IMR-90 (cell line): ENCODE data around the gene TOM1. TPM values are rescaled to one million over a fixed set of nuclear protein-coding genes. Genes with fewer than 3 reads are reported as not detected.

Source experiments
- ATAC-seq: fragments of 200-7000 bp; cut with Tn5 transposase; 2 replicates; pipeline ENCODE4 v1.9.1; 2020; ENCODE audit warnings: low read depth, mild to moderate bottlenecking, moderate library complexity
- BruUV-seq: library from RNA; stranded (reverse); fragments of 400-500 nt; replicated peaks from 2 replicates; lab custom pipeline; 2021; lab: Mats Ljungman, UMichigan
- CTCF ChIA-PET: fragments of 300-600 bp; formaldehyde crosslinking; extraction: SDS; loops from one replicate; lab custom pipeline; 2021; ENCODE audit warnings: antibody characterized with exemption; lab: Yijun Ruan, JAX
- POLR2A ChIA-PET: fragments of 300-600 bp; sonication (Branson Sonifier 250); formaldehyde crosslinking; loops from one replicate; lab custom pipeline; 2022; ENCODE audit warnings: antibody characterized with exemption; ENCODE audit not compliant: unreplicated experiment; lab: Charles Lee
- DNase-seq: peaks from one replicate; pipeline ENCODE4 v3.0.0; 2013
- H2AFZ ChIP-seq: replicated peaks from 2 replicates; pipeline ENCODE3; 2013; ENCODE audit warnings: low read length, mild to moderate bottlenecking; ENCODE audit not compliant: poor library complexity
- H2AK5ac ChIP-seq: 2 replicates; pipeline ENCODE4 v1.6.1; 2013; ENCODE audit warnings: low read depth, low read length, inconsistent platforms
- H2AK9ac ChIP-seq: replicated peaks from 2 replicates; pipeline ENCODE3; 2013; ENCODE audit warnings: mild to moderate bottlenecking, low read depth, low read length, moderate library complexity; ENCODE audit not compliant: poor library complexity
- H2BK120ac ChIP-seq: 2 replicates; pipeline ENCODE4 v1.6.1; 2013; ENCODE audit warnings: low read depth, low read length, inconsistent platforms
- H2BK15ac ChIP-seq: 3 replicates; pipeline ENCODE4 v1.6.1; 2013; ENCODE audit warnings: low read depth, low read length, inconsistent platforms
- H2BK20ac ChIP-seq: 2 replicates; pipeline ENCODE4 v1.6.1; 2013; ENCODE audit warnings: low read depth, mild to moderate bottlenecking, inconsistent platforms, low read length, moderate library complexity
- H2BK5ac ChIP-seq: 2 replicates; pipeline ENCODE4 v1.6.1; 2013; ENCODE audit warnings: mild to moderate bottlenecking, low read depth, low read length, inconsistent platforms; ENCODE audit not compliant: poor library complexity, severe bottlenecking
- H3K14ac ChIP-seq: replicated peaks from 2 replicates; pipeline ENCODE4 v1.6.1; 2013; ENCODE audit warnings: low read depth, low read length, inconsistent platforms
- H3K18ac ChIP-seq: 2 replicates; pipeline ENCODE4 v1.6.1; 2013; ENCODE audit warnings: low read depth, low read length, control low read depth
- H3K23ac ChIP-seq: 2 replicates; pipeline ENCODE4 v1.6.1; 2013; ENCODE audit warnings: low read depth, low read length, inconsistent platforms
- H3K27ac ChIP-seq: 2 replicates; pipeline ENCODE4 v1.5.1; 2013; ENCODE audit warnings: mild to moderate bottlenecking, control low read depth, low read length; ENCODE audit not compliant: insufficient read depth
- H3K27me3 ChIP-seq: 2 replicates; pipeline ENCODE4 v1.6.1; 2013; ENCODE audit warnings: low read length; ENCODE audit not compliant: control insufficient read depth, insufficient read depth
- H3K36me3 ChIP-seq: 2 replicates; pipeline ENCODE4 v1.6.1; 2013; ENCODE audit warnings: low read length, mixed read lengths; ENCODE audit not compliant: control insufficient read depth, insufficient read depth
- H3K4ac ChIP-seq: 2 replicates; pipeline ENCODE4 v1.6.1; 2013; ENCODE audit warnings: low read depth, low read length, inconsistent platforms
- H3K4me1 ChIP-seq: 2 replicates; pipeline ENCODE4 v1.6.1; 2013; ENCODE audit warnings: low read length, mixed read lengths; ENCODE audit not compliant: control insufficient read depth, insufficient read depth
- H3K4me2 ChIP-seq: 2 replicates; pipeline ENCODE4 v1.6.1; 2013; ENCODE audit warnings: low read depth, mild to moderate bottlenecking, control low read depth, low read length, moderate library complexity
- H3K4me3 ChIP-seq: 2 replicates; pipeline ENCODE4 v1.5.1; 2013; ENCODE audit warnings: low read depth, mild to moderate bottlenecking, control low read depth, low read length, moderate library complexity; ENCODE audit not compliant: insufficient read depth
- H3K56ac ChIP-seq: 2 replicates; pipeline ENCODE4 v1.6.1; 2013; ENCODE audit warnings: low read length, inconsistent platforms; ENCODE audit not compliant: insufficient read depth; ENCODE audit errors: extremely low read depth
- H3K79me1 ChIP-seq, 2 experiments: 2 replicates each; pipeline ENCODE4 v1.6.1; 2013; ENCODE audit warnings: low read length in 2 of 2, inconsistent platforms in 1 of 2, low read depth in 1 of 2
- H3K9ac ChIP-seq: 2 replicates; pipeline ENCODE4 v1.6.1; 2013; ENCODE audit warnings: low read depth, low read length, control low read depth
- H3K9me1 ChIP-seq: 2 replicates; pipeline ENCODE4 v1.6.1; 2013; ENCODE audit warnings: low read length, inconsistent platforms; ENCODE audit not compliant: insufficient read depth
- H3K9me3 ChIP-seq: 2 replicates; pipeline ENCODE4 v1.6.1; 2013; ENCODE audit warnings: low read length; ENCODE audit not compliant: control insufficient read depth, insufficient read depth
- H4K20me1 ChIP-seq: 2 replicates; pipeline ENCODE4 v1.6.1; 2013; ENCODE audit warnings: low read length, inconsistent platforms; ENCODE audit not compliant: insufficient read depth
- H4K5ac ChIP-seq: 2 replicates; pipeline ENCODE4 v1.6.1; 2013; ENCODE audit warnings: mild to moderate bottlenecking, low read depth, low read length, control low read depth
- H4K8ac ChIP-seq, 2 experiments: 2 replicates each; pipeline ENCODE4 v1.6.1; 2013; ENCODE audit warnings: low read depth in 2 of 2, low read length in 2 of 2, control low read depth in 1 of 2, inconsistent platforms in 1 of 2
- H4K91ac ChIP-seq: 2 replicates; pipeline ENCODE4 v1.6.1; 2013; ENCODE audit warnings: low read depth, low read length, inconsistent platforms; ENCODE audit not compliant: insufficient read depth
- BHLHE40 ChIP-seq: fragments of 150-350 bp; IDR thresholded peaks from 2 replicates; pipeline ENCODE4 v1.6.1; 2016; ENCODE audit warnings: mild to moderate bottlenecking, low read depth, low read length
- CHD1 ChIP-seq: IDR thresholded peaks from 2 replicates; pipeline ENCODE4 v1.6.1; 2012; ENCODE audit warnings: low read depth, low read length, improper control_type of control experiment
- CTCF ChIP-seq: conservative IDR thresholded peaks from 2 replicates; pipeline ENCODE4 v1.5.1; 2012; ENCODE audit warnings: mild to moderate bottlenecking, low read depth, low read length, improper control_type of control experiment
- FOS ChIP-seq: fragments of 150-350 bp; IDR thresholded peaks from 2 replicates; pipeline ENCODE4 v1.6.1; 2016; ENCODE audit warnings: low read depth, low read length
- MAZ ChIP-seq: IDR thresholded peaks from 2 replicates; pipeline ENCODE4 v1.6.1; 2012; ENCODE audit warnings: low read depth, mild to moderate bottlenecking, low read length, improper control_type of control experiment, moderate library complexity, borderline replicate concordance
- MXI1 ChIP-seq: IDR thresholded peaks from 2 replicates; pipeline ENCODE4 v1.6.1; 2012; ENCODE audit warnings: low read depth, mild to moderate bottlenecking, low read length, moderate library complexity, borderline replicate concordance
- RCOR1 ChIP-seq: IDR thresholded peaks from 2 replicates; pipeline ENCODE4 v1.6.1; 2012; ENCODE audit warnings: mild to moderate bottlenecking, low read length, improper control_type of control experiment; ENCODE audit not compliant: insufficient replicate concordance
- RFX5 ChIP-seq: IDR thresholded peaks from 2 replicates; pipeline ENCODE4 v1.8.0; 2012; ENCODE audit warnings: low read depth, mild to moderate bottlenecking, low read length, moderate library complexity
- SMC3 ChIP-seq: fragments of 150-350 bp; IDR thresholded peaks from 2 replicates; pipeline ENCODE4 v1.6.1; 2016; ENCODE audit warnings: low read depth, mild to moderate bottlenecking, antibody characterized with exemption, low read length, moderate library complexity
- USF2 ChIP-seq: fragments of 150-350 bp; IDR thresholded peaks from 2 replicates; pipeline ENCODE4 v1.6.1; 2017; ENCODE audit warnings: mild to moderate bottlenecking, antibody characterized with exemption, low read length, low read depth
- WGBS, 2 experiments: methylation state at CpG; one replicate each; pipeline versions ENCODE4 v1.1.5 to v1.1.7; 2013; ENCODE audit warnings: missing lambda C conversion rate in 2 of 2; ENCODE audit not compliant: insufficient read length in 1 of 2; ENCODE audit errors: extremely low coverage in 2 of 2; 5-methylcytosine and 5-hydroxymethylcytosine counted together
- dilution Hi-C: fragments of 300-500 bp; cut with HindIII; formaldehyde crosslinking; loops from one replicate; pipeline ENCODE4 v1.14.3; 2018; ENCODE audit warnings: low sequenced_read_pairs; ENCODE audit not compliant: unreplicated experiment
- in situ Hi-C: fragments of 300-500 bp; cut with MboI; formaldehyde crosslinking; loops from 3 replicates; pipeline ENCODE4 v1.14.3; 2019; ENCODE audit warnings: low sequenced_read_pairs, inconsistent platforms, mixed read lengths
- intact Hi-C: fragments of 100-400 bp; cut with micrococcal nuclease; formaldehyde crosslinking; loops from 2 replicates; pipeline ENCODE4 v1.10.0; 2022
- polyA plus RNA-seq, 3 experiments: library from polyadenylated mRNA; depleted of rRNA; stranded (reverse); fragments of >200 nt; gene quantifications; 2 replicates each; pipeline ENCODE4 v1.2.3, GENCODE V29; 2012; ENCODE audit warnings: low replicate concordance in 1 of 3
- total RNA-seq: library from RNA; depleted of rRNA; stranded (reverse); fragments of >200 nt; gene quantifications from 2 replicates; pipeline ENCODE4 v1.2.3, GENCODE V29; 2012

Gene TOM1
- total and polyA plus RNA-seq, 2 of the 4 experiments (the other 2 are of a cell fraction), result 38.0 to 46.4 TPM

- in situ Hi-C loops, result no loop called here
- no peak overlapping the region for H2BK120ac ChIP-seq
- H2BK15ac ChIP-seq, result no peak overlapping the region; the same call in 2 of the 3 replicates
- H4K5ac ChIP-seq, result no peak overlapping the region
- H3K9me3 ChIP-seq, result no peaks in the 10 kb centered on the region
- TF ChIP-seq RFX5, result no peak
- TF ChIP-seq FOS, result no peak
- TF ChIP-seq CHD1, result no peak
- TF ChIP-seq BHLHE40, result no peak
- no peak for TF ChIP-seq MXI1
- TF ChIP-seq SMC3, result no peak
- no peak for TF ChIP-seq CTCF
- TF ChIP-seq USF2, result no peak
- no peak for TF ChIP-seq RCOR1
- TF ChIP-seq MAZ, result no peak
- DNase-seq (no peak), ATAC-seq (no peak)
- peak overlapping the region; percentile 73; the same call in 1 of the 2 replicates for H2AK5ac ChIP-seq
- no peaks in the 10 kb centered on the region for H3K79me1 ChIP-seq
- ChIA-PET CTCF (no interaction called here), POLR2A (no interaction called here)
- dilution Hi-C loops, result no loop called here
- H2BK20ac ChIP-seq, result no peak overlapping the region; the same call in 1 of the 2 replicates
- H3K9ac ChIP-seq, result no peak overlapping the region
- no CpG with 5 or more reads among the region's 11 CpGs for WGBS, 2 experiments
- no peak overlapping the region for H3K4me2 ChIP-seq
- H3K4ac ChIP-seq, result no peak overlapping the region
- H3K14ac ChIP-seq, result no peak overlapping the region
- H2BK5ac ChIP-seq, result no peak overlapping the region
- no peak overlapping the region for H2AFZ ChIP-seq
- H3K4me3 ChIP-seq, result no peak overlapping the region
- no TSS peak for BruUV-seq
- no peak overlapping the region for H2AK9ac ChIP-seq
- H3K4me1 ChIP-seq, result peaks cover 3% of the 10 kb centered on the region; the same call in 1 of the 2 replicates
- peak overlapping the region; percentile 9; the same call in 1 of the 2 replicates for H3K18ac ChIP-seq
- intact Hi-C loops, result no loop called here
- H3K9me1 ChIP-seq, result 0 out of 2 replicates have a peak, but pooled peaks cover 3% of the 10 kb centered on the region
- H4K91ac ChIP-seq, result no peak overlapping the region
- no peak overlapping the region for H3K56ac ChIP-seq
- H3K23ac ChIP-seq, result no peak overlapping the region
- H3K36me3 ChIP-seq, result no peaks in the 10 kb centered on the region
- no peaks in the 10 kb centered on the region for H3K27me3 ChIP-seq
- no peak overlapping the region for H4K8ac ChIP-seq
- no peaks in the 10 kb centered on the region for H4K20me1 ChIP-seq
- H3K27ac ChIP-seq, result no peak overlapping the region
These were observed 63.9 kb downstream of the TOM1 start for GRCh38 chr22:35363566-35364086.
